Esophagus squamous epithelium (tissue), 4 donors: ENCODE measurements around the gene PGLYRP4.

Experiments
- CTCF ChIP-seq, 6 experiments: fragments of 450-650 bp in 4 of 6; fragments of 200-600 bp in 2 of 6; sonication (generic) in 2 of 6; IDR thresholded peaks; one replicate each; pipeline ENCODE4 v1.5.1; 2016 to 2019; ENCODE audit warnings: antibody characterized with exemption in 6 of 6, mild to moderate bottlenecking in 4 of 6, moderate library complexity in 4 of 6
- POLR2A ChIP-seq, 4 donors: fragments of 450-650 bp; IDR thresholded peaks; one replicate each; pipeline ENCODE4 v1.6.1; 2017; ENCODE audit warnings: antibody characterized with exemption in 4 of 4, mild to moderate bottlenecking in 4 of 4, moderate library complexity in 3 of 4

- TF ChIP-seq CTCF (IDR thresholded peaks at IDR 0.05), result no peak
- no peak for TF ChIP-seq POLR2A (IDR thresholded peaks at IDR 0.05)
Measured at GRCh38 chr1:153302308-153302707, 46.3 kb downstream of the PGLYRP4 start.
